ENCODE results near the gene PCBP3. TPM values are rescaled to one million over a fixed set of nuclear protein-coding genes. Genes with fewer than 3 reads are reported as not detected.

The PCBP3 gene
- total RNA-seq, 1 experiment from 2014 or later: not detected

- Histone ChIP-seq H3K27me3 (ENCODE audit: control insufficient read depth, insufficient read depth, low read length) (no peaks in the 10 kb centered on the region), H3K27ac (ENCODE audit: low read length) (no peak overlapping the region), H3K4me3 (ENCODE audit: low read depth in 2 of 2, low read length in 2 of 2) (no peak overlapping the region), H3K9me3 (ENCODE audit: control insufficient read depth, insufficient read depth, low read depth, low read length) (no peaks in the 10 kb centered on the region), H3K36me3 (ENCODE audit: control insufficient read depth, insufficient read depth, low read length) (no peaks in the 10 kb centered on the region), H3K4me1 (ENCODE audit: control insufficient read depth, insufficient read depth, low read length) (peaks cover 10% of the 10 kb centered on the region)
- CTCF ChIA-PET: no interaction called here
- no peak for DNase-seq (ENCODE audit: low read depth, low spot score)
- no peak for ATAC-seq
- POLR2A ChIA-PET: interaction anchor here (0.6 kb wide), 1 partner anchor 79 kb away, joined by 3 read pairs; no protein-coding TSS in a partner anchor
- in situ Hi-C loops (cut with HindIII; ENCODE audit: low pct_unique_long_range_greater_than_20kb, low sequenced_read_pairs): no loop called here
- TF ChIP-seq SIN3A (IDR thresholded peaks at IDR 0.05; ENCODE audit: borderline replicate concordance, insufficient read depth, low read depth, low read length) (no peak), CTCF (IDR thresholded peaks at IDR 0.05) (no peak), POLR2AphosphoS5 (IDR thresholded peaks at IDR 0.05; ENCODE audit: low read depth, low read length) (no peak), REST (IDR thresholded peaks at IDR 0.05; ENCODE audit: insufficient read depth in 1 of 2, low read depth in 2 of 2, low read length in 1 of 2) (no peak), TCF7L2 (IDR thresholded peaks at IDR 0.05; ENCODE audit: low read depth, low read length) (no peak)
- intact Hi-C loops (cut with micrococcal nuclease; ENCODE audit: unreplicated experiment): no loop called here
- no TSS peak for BruUV-seq (replicated peaks)
Observed at GRCh38 chr21:45991606-45992300, 348.2 kb downstream of the PCBP3 start.

Other genes with a start within 250 kb of the PCBP3 start
- 676 TPM for gene COL18A1, start 238.6 kb upstream of the PCBP3 start, total RNA-seq (2021; ENCODE audit: unreplicated experiment)
- 24.5 TPM for gene SLC19A1, start 101.3 kb upstream of the PCBP3 start, total RNA-seq (2021; ENCODE audit: unreplicated experiment)

Data from Panc1 (cell line).